ENCODE measurements around the gene SPAG5. TPM values are rescaled to one million over a fixed set of nuclear protein-coding genes. Genes with fewer than 3 reads are reported as not detected.
A peak's percentile ranks its signal among the peaks of the same experiment; 100 is the strongest.

Gene SPAG5
- total and polyA plus RNA-seq, 9 of the 15 experiments (the other 6 are each of a cell fraction or from before 2014, with no cell fraction given) = 94.4 to 286 (median 151) TPM

DNA sequence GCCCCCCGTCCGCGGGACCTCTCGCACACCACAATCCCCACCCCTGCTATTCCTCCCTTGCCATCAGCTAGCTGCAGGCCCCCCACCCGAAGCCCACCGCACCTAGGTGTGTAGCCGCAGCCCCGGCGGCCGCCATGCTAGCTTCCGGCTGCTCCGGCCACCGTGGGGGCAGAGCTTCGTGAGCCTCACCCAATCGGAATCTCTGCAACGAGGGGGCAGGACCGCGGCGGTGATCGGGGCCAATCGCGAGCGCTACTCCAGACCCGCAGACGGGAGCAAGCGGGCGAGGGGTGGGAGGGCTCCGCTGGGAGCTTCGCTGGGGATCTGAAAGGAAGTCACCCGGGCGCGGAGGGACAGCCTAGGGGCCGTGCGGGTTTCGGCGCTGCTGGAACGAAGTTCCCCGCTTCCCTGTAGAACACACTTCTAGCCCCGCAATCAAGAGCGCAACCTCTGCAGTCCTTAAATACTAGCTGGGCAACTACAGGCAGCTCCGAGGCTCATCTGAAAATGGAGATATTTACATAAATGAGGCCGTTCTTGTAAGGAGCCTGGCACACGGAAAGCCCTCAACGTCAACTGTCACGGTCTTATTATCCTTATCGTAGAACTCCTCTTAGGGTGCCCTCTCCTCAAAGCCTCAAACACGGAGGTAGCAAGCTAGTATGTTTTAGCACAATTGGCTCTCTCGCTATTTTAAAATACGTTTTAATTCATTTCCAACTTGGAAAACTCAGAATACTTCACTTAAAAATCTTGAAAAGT, 27.3 kb downstream of the SPAG5 start, which contains the start of gene PIGS (continued):
- TF ChIP-seq SRSF3 (IDR thresholded peaks at IDR 0.05; ENCODE audit: insufficient read depth, low read length) (no peak), SIRT6 (IDR thresholded peaks at IDR 0.05; ENCODE audit: low read depth, low read length) (no peak), SMAD4 (CRISPR knock-in tag; conservative IDR thresholded peaks at IDR 0.05) (0 out of 2 replicates have a peak, but pooled peaks have one; percentile 9), XRCC4 (IDR thresholded peaks at IDR 0.05; ENCODE audit: extremely low read depth, insufficient read depth, insufficient read length) (no peak), MCM3 (IDR thresholded peaks at IDR 0.05) (no peak), HOXB6 (CRISPR knock-in tag; IDR thresholded peaks at IDR 0.05; ENCODE audit: borderline replicate concordance) (no peak), E2F5 (CRISPR knock-in tag; IDR thresholded peaks at IDR 0.05) (no peak), CHD4 (IDR thresholded peaks at IDR 0.05; ENCODE audit: insufficient read depth, insufficient replicate concordance, low read depth, low read length, poor library complexity, severe bottlenecking) (no peak), TFAP4 (CRISPR knock-in tag; IDR thresholded peaks at IDR 0.05; ENCODE audit: borderline replicate concordance) (peak; percentile 63; the same call in 1 of the 2 replicates), ZNF408 (CRISPR knock-in tag; IDR thresholded peaks at IDR 0.05; ENCODE audit: low read depth) (no peak), TCF7L2 (IDR thresholded peaks at IDR 0.05; ENCODE audit: low read depth, low read length) (no peak), HDAC1 (IDR thresholded peaks at IDR 0.05) (0 out of 4 replicates have a peak, but pooled peaks of 1 of the 2 experiments have one; percentile 12), RB1 (IDR thresholded peaks at IDR 0.05; ENCODE audit: low read depth) (0 out of 2 replicates have a peak, but pooled peaks have one; percentile 32), DMBX1 (CRISPR knock-in tag; IDR thresholded peaks at IDR 0.05; ENCODE audit: borderline replicate concordance) (no peak), ZFP36 (IDR thresholded peaks at IDR 0.05; ENCODE audit: low read depth, low read length, partially characterized antibody) (no peak), BHLHE40 (IDR thresholded peaks at IDR 0.05; ENCODE audit: low read length) (no peak), ZNF830 (CRISPR knock-in tag; IDR thresholded peaks at IDR 0.05) (no peak), ZNF23 (CRISPR knock-in tag; IDR thresholded peaks at IDR 0.05) (no peak), ILF3 (IDR thresholded peaks at IDR 0.05; ENCODE audit: borderline replicate concordance) (no peak), ELF1 (tag; IDR thresholded peaks at IDR 0.05) (peak; percentile 51; the same call in 1 of the 2 replicates), CREB3 (tag; conservative IDR thresholded peaks at IDR 0.05; ENCODE audit: low read depth) (no peak), SRF (CRISPR knock-in tag; IDR thresholded peaks at IDR 0.05) (no peak), EZH2 (IDR thresholded peaks at IDR 0.05; ENCODE audit: borderline replicate concordance, low read depth, low read length) (no peak)
- TF ChIP-seq, protein P1, sequence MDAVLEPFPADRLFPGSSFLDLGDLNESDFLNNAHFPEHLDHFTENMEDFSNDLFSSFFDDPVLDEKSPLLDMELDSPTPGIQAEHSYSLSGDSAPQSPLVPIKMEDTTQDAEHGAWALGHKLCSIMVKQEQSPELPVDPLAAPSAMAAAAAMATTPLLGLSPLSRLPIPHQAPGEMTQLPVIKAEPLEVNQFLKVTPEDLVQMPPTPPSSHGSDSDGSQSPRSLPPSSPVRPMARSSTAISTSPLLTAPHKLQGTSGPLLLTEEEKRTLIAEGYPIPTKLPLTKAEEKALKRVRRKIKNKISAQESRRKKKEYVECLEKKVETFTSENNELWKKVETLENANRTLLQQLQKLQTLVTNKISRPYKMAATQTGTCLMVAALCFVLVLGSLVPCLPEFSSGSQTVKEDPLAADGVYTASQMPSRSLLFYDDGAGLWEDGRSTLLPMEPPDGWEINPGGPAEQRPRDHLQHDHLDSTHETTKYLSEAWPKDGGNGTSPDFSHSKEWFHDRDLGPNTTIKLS (IDR thresholded peaks at IDR 0.05; ENCODE audit: borderline replicate concordance, low read depth) = no peak

Measured in K562 (cell line).